Esophagus squamous epithelium (tissue), 5 donors: ENCODE measurements around the gene LCE2C. TPM values are rescaled to one million over a fixed set of nuclear protein-coding genes. Genes with fewer than 3 reads are reported as not detected.
"Not testable (repeated sequence)": the region's sequence is repeated elsewhere in the genome, so short reads cannot be mapped to it uniquely, and the experiment has no call there.

ENCODE experiments used
- DNase-seq: peaks from one replicate; lab custom pipeline; 2025; lab: John Stamatoyannopoulos, UW
- H3K27ac ChIP-seq, 4 donors: fragments of 200-600 bp; sonication (generic); one replicate each; pipeline ENCODE4 v1.5.1; 2016 to 2019; ENCODE audit warnings: mild to moderate bottlenecking in 1 of 4
- H3K27me3 ChIP-seq, 4 donors: fragments of 200-600 bp; sonication (generic); 1 replicate in 3 of 4; 2 replicates in 1 of 4; pipeline versions ENCODE4 v1.5.1 to v1.6.0; 2017 to 2021; ENCODE audit warnings: antibody characterized with exemption in 1 of 4
- H3K36me3 ChIP-seq, 3 donors: fragments of 200-600 bp; sonication (generic); one replicate each; pipeline ENCODE4 v1.5.1; 2016 to 2019
- H3K4me1 ChIP-seq, 3 donors: fragments of 200-600 bp; sonication (generic); one replicate each; pipeline ENCODE4 v1.5.1; 2017 to 2019
- H3K4me3 ChIP-seq, 4 donors: fragments of 200-600 bp; sonication (generic); 1 replicate in 3 of 4; 2 replicates in 1 of 4; pipeline ENCODE4 v1.5.1; 2016 to 2019; ENCODE audit warnings: mild to moderate bottlenecking in 2 of 4, moderate library complexity in 1 of 4
- H3K9me3 ChIP-seq, 3 donors: fragments of 200-600 bp; sonication (generic); one replicate each; pipeline ENCODE4 v1.5.1; 2016 to 2019
- POLR2A ChIP-seq, 4 donors: fragments of 450-650 bp; IDR thresholded peaks; one replicate each; pipeline ENCODE4 v1.6.1; 2017; ENCODE audit warnings: antibody characterized with exemption in 4 of 4, mild to moderate bottlenecking in 4 of 4, moderate library complexity in 3 of 4
- WGBS, 2 donors: methylation state at CpG; one replicate each; pipeline ENCODE4 v1.1.5; 2018; 5-methylcytosine and 5-hydroxymethylcytosine counted together
- intact Hi-C: fragments of 100-400 bp; cut with DNase I; formaldehyde crosslinking; loops from one replicate; pipeline ENCODE4 v1.15.0; 2022
- total RNA-seq, 4 donors: library from RNA; depleted of rRNA; stranded (reverse); fragments of >200 nt; gene quantifications; one replicate each; pipeline ENCODE4 v1.1.0, GENCODE V29; 2016
- TF ChIP-seq, protein P1 (sequence below), 6 experiments: fragments of 450-650 bp in 4 of 6; fragments of 200-600 bp in 2 of 6; sonication (generic) in 2 of 6; IDR thresholded peaks; one replicate each; pipeline ENCODE4 v1.5.1; 2016 to 2019; ENCODE audit warnings: antibody characterized with exemption in 6 of 6, mild to moderate bottlenecking in 4 of 6, moderate library complexity in 4 of 6
- donor health status: DM: yes; HTN: yes; CAD: no.

Gene LCE2C
- total RNA-seq, 4 donors from 2014 or later, result not detected

DNA sequence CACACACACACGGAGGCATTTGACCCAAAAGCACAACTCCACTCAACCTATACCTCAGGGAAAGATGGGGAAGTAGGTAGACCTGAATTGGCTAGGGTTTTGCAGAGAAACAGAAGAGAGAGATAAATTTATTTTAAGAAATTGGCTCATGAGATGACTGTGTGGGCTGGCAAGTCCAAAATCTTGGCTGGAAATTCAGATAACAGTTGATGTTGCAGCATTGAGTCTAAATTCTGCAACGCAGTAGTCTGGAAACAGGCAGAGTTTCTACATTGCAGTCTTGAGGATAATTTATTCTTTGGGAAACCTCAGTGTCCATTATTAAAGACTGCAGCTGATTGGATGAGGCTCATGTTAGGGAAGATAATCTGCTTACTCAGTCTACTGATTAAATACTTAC, 6.5 kb downstream of the LCE2C start:
- no peak overlapping the region for H3K4me3 ChIP-seq
- peaks cover 0 to 22% (median 0%) of the 10 kb centered on the region in 4 donors for H3K27me3 ChIP-seq
- DNase-seq, result no peak
- H3K9me3 ChIP-seq, result no peaks in the 10 kb centered on the region
- no peaks in the 10 kb centered on the region for H3K4me1 ChIP-seq
- no peak overlapping the region for H3K27ac ChIP-seq
- H3K36me3 ChIP-seq, result no peaks in the 10 kb centered on the region
- TF ChIP-seq POLR2A (IDR thresholded peaks at IDR 0.05), result no peak
- TF ChIP-seq, protein P1, sequence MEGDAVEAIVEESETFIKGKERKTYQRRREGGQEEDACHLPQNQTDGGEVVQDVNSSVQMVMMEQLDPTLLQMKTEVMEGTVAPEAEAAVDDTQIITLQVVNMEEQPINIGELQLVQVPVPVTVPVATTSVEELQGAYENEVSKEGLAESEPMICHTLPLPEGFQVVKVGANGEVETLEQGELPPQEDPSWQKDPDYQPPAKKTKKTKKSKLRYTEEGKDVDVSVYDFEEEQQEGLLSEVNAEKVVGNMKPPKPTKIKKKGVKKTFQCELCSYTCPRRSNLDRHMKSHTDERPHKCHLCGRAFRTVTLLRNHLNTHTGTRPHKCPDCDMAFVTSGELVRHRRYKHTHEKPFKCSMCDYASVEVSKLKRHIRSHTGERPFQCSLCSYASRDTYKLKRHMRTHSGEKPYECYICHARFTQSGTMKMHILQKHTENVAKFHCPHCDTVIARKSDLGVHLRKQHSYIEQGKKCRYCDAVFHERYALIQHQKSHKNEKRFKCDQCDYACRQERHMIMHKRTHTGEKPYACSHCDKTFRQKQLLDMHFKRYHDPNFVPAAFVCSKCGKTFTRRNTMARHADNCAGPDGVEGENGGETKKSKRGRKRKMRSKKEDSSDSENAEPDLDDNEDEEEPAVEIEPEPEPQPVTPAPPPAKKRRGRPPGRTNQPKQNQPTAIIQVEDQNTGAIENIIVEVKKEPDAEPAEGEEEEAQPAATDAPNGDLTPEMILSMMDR (IDR thresholded peaks at IDR 0.05), result no peak
- intact Hi-C loops, result no loop called here
- 55 to 66% methylated on average over 2 of the region's 2 CpGs for WGBS, 2 donors

DNA sequence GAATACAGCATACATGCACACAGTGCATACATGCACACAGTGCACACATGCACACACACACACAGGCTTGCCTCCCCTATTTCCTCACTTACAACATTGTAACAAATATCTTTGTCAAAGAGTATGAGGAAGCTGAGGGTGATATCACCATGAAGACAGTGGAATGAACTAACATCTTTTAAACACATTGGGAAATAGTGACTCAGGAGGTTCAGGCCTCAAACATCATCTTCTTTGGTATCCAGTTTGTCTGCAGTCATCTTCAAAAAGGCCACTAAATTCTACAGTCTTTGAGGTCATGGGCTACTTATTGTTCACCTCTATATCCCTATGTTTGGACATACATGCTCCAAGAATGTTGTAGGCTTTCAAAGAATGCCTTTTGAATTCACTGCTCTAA, 8.8 kb downstream of the LCE2C start:
- Histone ChIP-seq H3K9me3 (no peaks in the 10 kb centered on the region), H3K4me1 (no peaks in the 10 kb centered on the region), H3K4me3 (no peak overlapping the region), H3K27me3 (peaks cover 0 to 10% (median 0%) of the 10 kb centered on the region in 4 donors), H3K36me3 (no peaks in the 10 kb centered on the region), H3K27ac (no peak overlapping the region)
- TF ChIP-seq, protein P1 (IDR thresholded peaks at IDR 0.05), result no peak
- TF ChIP-seq POLR2A (IDR thresholded peaks at IDR 0.05), result no peak
- no peak for DNase-seq
- intact Hi-C loops, result no loop called here

DNA sequence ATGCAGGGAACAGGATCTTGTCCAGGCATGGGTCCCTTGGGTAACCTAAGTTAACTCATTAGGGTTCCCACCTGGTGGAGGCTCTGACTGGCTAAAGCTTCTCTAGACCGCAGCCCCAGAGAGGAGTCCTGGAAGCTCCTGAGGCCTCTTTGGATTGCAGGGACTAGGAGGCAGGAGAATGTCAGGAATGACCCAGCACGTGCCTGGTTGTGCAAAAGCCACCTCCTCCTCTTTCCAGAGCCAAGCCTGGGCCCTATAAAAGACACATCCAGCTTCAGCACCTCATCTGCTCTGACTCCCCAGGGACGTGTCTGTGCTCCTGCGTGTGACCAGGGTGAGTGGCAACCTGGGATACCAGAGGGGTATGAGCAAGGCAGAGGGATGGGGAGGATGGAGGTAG, 10.7 kb downstream of the LCE2C start, which contains the start of gene LCE2B:
LCE2B (plus strand) TSS at position 301 of the 400 bp plus-strand sequence. CDS start 721 bp downstream, outside the sequence.
- intact Hi-C loops, H3K27ac ChIP-seq, DNase-seq, H3K9me3 ChIP-seq, H3K27me3 ChIP-seq, H3K4me1 ChIP-seq, H3K4me3 ChIP-seq, H3K36me3 ChIP-seq: not testable (repeated sequence)
- WGBS, 2 donors, result 71 to 100% methylated on average over 1 to 4 of the region's 4 CpGs

DNA sequence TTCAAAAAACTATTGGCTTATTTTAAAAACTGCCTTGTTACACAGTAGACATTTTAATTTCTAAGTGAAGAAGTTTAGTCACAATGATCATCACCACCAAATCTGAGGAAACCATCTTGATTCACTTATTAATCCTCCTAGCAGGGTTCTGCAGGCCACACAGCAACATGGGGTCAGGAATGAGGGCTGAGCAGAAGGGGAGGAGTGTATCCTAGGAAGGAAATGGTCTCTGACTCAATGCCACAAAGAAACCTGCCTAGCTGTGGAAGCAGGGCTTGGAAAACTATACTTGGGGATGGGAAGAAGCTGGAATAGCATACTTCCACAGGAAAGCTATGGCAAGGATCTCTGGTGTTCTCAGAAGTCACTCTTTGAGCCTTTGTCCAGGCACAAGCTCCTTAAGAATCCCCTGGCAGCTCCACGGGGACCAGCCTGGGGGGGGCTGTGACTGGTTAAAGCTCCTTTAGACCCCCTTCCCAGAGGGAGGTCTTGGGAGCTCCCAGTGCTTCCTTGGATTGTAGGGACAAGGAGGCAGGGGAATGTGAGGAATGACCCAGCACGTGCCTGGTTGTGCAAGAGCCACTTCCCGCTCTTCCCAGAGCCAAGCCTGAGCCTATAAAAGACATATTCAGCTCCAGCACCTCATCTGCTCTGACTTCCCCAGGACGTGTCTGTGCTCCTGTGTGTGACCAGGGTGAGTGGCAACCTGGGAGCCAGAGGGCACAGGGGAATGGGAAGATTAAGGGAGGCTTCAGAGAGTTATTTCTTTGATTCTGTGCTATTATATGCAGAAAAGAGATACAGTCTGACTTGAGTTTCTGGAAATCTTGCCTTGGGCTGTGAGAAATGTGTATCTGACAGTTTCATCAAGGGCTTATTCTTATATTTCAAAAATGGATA, 22.9 kb downstream of the LCE2C start, which contains the start of gene LCE2A:
LCE2A (plus strand) TSS at position 645 of the 900 bp plus-strand sequence. CDS start 557 bp downstream, outside the sequence.
- H3K4me1 ChIP-seq, result no peaks in the 10 kb centered on the region
- intact Hi-C loops, result no loop called here
- no peak within 1 kb of the TSS for H3K27ac ChIP-seq
- H3K9me3 ChIP-seq, result no peaks in the 10 kb centered on the region
- no peaks in the 10 kb centered on the region for H3K27me3 ChIP-seq
- no peaks in the 10 kb centered on the region for H3K36me3 ChIP-seq
- no peak for TF ChIP-seq POLR2A (IDR thresholded peaks at IDR 0.05)
- TF ChIP-seq, protein P1 (IDR thresholded peaks at IDR 0.05), result no peak
- WGBS, 2 donors, result 0 to 54% methylated on average over 2 to 4 of the region's 4 CpGs
- no peak for DNase-seq
- H3K4me3 ChIP-seq, result no peak within 1 kb of the TSS

DNA sequence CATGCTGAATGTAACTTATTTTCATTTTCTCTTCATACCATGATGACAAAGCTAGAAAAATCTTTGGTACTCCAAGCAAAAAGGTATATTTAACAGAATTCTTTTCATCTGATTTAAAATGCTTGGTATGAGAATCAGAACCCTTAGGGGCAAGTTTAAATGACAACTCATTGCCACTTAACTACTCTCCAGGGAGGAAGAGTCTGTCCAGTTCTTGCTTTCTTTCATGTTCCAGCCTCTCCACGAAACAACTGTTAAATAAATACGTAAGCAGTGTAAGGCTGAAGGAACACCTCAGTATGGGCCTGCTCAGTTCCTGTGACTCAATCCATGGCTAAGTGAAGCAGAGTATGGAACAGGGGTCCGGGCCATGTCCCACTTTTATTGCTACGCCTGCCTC, 24.7 kb downstream of the LCE2C start:
- Histone ChIP-seq H3K4me1 (no peaks in the 10 kb centered on the region), H3K36me3 (no peaks in the 10 kb centered on the region), H3K27ac (no peak overlapping the region), H3K4me3 (no peak overlapping the region), H3K9me3 (no peaks in the 10 kb centered on the region), H3K27me3 (no peaks in the 10 kb centered on the region)
- 75 to 80% methylated on average over 4 of the region's 4 CpGs for WGBS, 2 donors
- intact Hi-C loops, result no loop called here
- no peak for DNase-seq
- TF ChIP-seq, protein P1 (IDR thresholded peaks at IDR 0.05), result no peak
- TF ChIP-seq POLR2A (IDR thresholded peaks at IDR 0.05), result no peak
